ENCODE data around the gene LRRC45. TPM values are rescaled to one million over a fixed set of nuclear protein-coding genes. Genes with fewer than 3 reads are reported as not detected.

The LRRC45 gene
- total and polyA plus RNA-seq, 8 donors = 12.0 to 23.2 (median 17.6) TPM

DNA sequence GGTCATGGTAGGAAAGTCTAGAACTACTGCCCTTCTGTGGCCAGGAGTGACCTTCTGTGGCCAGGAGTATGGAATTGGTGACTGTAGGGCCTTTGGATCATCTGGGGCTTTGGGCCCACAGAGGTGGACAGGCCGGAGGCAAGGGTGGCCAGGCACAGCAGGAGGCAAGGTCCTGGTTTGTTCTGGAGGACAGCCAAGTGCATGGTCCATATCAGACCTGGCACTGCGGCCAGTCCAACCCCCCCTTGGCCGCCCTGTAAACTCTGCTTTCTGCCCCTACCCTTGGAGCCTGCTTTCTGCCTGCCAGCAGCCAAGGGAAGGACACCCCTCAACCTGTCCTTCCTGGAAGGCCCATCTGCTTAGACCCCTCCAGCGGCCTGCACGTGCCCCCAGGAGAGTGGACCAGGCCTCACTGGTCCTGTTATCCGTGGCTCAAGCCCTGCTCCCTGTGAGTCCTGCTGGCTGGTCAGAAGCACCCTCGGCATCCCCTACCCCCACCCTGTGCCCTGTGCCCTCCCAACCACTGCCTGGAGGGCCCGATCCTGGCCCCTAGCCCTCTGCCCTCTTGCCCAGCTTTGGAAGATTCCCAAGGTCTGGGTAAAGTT, 16.7 kb downstream of the LRRC45 start:
- TF ChIP-seq, protein P1, sequence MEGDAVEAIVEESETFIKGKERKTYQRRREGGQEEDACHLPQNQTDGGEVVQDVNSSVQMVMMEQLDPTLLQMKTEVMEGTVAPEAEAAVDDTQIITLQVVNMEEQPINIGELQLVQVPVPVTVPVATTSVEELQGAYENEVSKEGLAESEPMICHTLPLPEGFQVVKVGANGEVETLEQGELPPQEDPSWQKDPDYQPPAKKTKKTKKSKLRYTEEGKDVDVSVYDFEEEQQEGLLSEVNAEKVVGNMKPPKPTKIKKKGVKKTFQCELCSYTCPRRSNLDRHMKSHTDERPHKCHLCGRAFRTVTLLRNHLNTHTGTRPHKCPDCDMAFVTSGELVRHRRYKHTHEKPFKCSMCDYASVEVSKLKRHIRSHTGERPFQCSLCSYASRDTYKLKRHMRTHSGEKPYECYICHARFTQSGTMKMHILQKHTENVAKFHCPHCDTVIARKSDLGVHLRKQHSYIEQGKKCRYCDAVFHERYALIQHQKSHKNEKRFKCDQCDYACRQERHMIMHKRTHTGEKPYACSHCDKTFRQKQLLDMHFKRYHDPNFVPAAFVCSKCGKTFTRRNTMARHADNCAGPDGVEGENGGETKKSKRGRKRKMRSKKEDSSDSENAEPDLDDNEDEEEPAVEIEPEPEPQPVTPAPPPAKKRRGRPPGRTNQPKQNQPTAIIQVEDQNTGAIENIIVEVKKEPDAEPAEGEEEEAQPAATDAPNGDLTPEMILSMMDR (IDR thresholded peaks at IDR 0.05) = no peak
- intact Hi-C loops (cut with DNase I) = no loop called here
- no peaks in the 10 kb centered on the region for H3K27me3 ChIP-seq
- H3K9me3 ChIP-seq = no peaks in the 10 kb centered on the region
- no peak overlapping the region for H3K4me3 ChIP-seq
- H3K36me3 ChIP-seq = no peaks in the 10 kb centered on the region
- ATAC-seq = no peak
- H3K27ac ChIP-seq = no peak overlapping the region
- no peak for DNase-seq
- H3K4me1 ChIP-seq = peaks cover 13 to 26% of the 10 kb centered on the region in 2 donors

GRCh38 chr17:82041144-82041814, 18.2 kb downstream of the LRRC45 start:
- Histone ChIP-seq H3K4me1 (peaks cover 10 to 19% of the 10 kb centered on the region in 2 donors), H3K4me3 (no peak overlapping the region), H3K27me3 (no peaks in the 10 kb centered on the region), H3K27ac (no peak overlapping the region), H3K9me3 (no peaks in the 10 kb centered on the region), H3K36me3 (no peaks in the 10 kb centered on the region)
- DNase-seq (no peak), ATAC-seq (no peak)
- TF ChIP-seq, protein P1 (IDR thresholded peaks at IDR 0.05) = no peak
- intact Hi-C loops (cut with DNase I) = no loop called here

GRCh38 chr17:82042649-82043048, 19.5 kb downstream of the LRRC45 start:
- H3K27me3 ChIP-seq = no peaks in the 10 kb centered on the region
- no peak overlapping the region for H3K27ac ChIP-seq
- H3K4me1 ChIP-seq = peaks cover 4 to 9% of the 10 kb centered on the region in 2 donors
- ATAC-seq (no peak), DNase-seq (no peak)
- no peaks in the 10 kb centered on the region for H3K9me3 ChIP-seq
- intact Hi-C loops (cut with DNase I) = no loop called here
- H3K4me3 ChIP-seq = no peak overlapping the region
- peaks cover 0 to 13% of the 10 kb centered on the region in 2 donors for H3K36me3 ChIP-seq
- TF ChIP-seq, protein P1 (IDR thresholded peaks at IDR 0.05) = no peak

DNA sequence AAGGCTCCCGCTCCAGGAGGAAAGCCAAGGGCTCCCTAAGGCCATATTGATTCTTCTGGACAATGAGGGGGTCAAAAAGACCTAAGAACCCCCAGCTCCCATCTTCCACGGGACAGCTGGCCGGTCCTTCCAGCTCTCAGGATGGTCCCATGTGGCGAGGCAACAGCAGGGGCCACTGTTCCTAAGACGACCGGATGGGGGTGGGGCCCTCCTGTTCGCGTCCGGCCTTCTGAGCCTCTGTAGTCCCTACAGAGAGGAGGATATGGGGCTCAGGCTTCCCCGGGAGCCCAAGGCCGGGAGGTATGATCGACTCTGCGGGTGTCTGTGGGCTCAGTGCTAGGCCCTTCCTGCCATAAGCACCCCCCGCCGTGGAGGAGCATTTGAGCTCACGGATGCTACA, 20.4 kb downstream of the LRRC45 start:
- no peaks in the 10 kb centered on the region for H3K27me3 ChIP-seq
- TF ChIP-seq, protein P1 (IDR thresholded peaks at IDR 0.05) = no peak
- DNase-seq (no peak), ATAC-seq (no peak)
- H3K4me1 ChIP-seq = peaks cover 0 to 3% of the 10 kb centered on the region in 2 donors
- no peak overlapping the region for H3K27ac ChIP-seq
- H3K36me3 ChIP-seq = peaks cover 0 to 22% of the 10 kb centered on the region in 2 donors
- intact Hi-C loops (cut with DNase I) = no loop called here
- H3K4me3 ChIP-seq = no peak overlapping the region
- no peaks in the 10 kb centered on the region for H3K9me3 ChIP-seq

GRCh38 chr17:82045936-82046484, 22.9 kb downstream of the LRRC45 start:
- DNase-seq = no peak
- Histone ChIP-seq H3K4me1 (peaks cover 7 to 19% of the 10 kb centered on the region in 2 donors), H3K36me3 (peaks cover 0 to 35% of the 10 kb centered on the region in 2 donors), H3K4me3 (no peak overlapping the region), H3K9me3 (no peaks in the 10 kb centered on the region), H3K27ac (no peak overlapping the region), H3K27me3 (no peaks in the 10 kb centered on the region)
- intact Hi-C loops (cut with DNase I) = no loop called here
- TF ChIP-seq, protein P1 (IDR thresholded peaks at IDR 0.05) = no peak
- no peak for ATAC-seq
